ENCODE results near the gene SPSB4.

SPSB4 gene

DNA sequence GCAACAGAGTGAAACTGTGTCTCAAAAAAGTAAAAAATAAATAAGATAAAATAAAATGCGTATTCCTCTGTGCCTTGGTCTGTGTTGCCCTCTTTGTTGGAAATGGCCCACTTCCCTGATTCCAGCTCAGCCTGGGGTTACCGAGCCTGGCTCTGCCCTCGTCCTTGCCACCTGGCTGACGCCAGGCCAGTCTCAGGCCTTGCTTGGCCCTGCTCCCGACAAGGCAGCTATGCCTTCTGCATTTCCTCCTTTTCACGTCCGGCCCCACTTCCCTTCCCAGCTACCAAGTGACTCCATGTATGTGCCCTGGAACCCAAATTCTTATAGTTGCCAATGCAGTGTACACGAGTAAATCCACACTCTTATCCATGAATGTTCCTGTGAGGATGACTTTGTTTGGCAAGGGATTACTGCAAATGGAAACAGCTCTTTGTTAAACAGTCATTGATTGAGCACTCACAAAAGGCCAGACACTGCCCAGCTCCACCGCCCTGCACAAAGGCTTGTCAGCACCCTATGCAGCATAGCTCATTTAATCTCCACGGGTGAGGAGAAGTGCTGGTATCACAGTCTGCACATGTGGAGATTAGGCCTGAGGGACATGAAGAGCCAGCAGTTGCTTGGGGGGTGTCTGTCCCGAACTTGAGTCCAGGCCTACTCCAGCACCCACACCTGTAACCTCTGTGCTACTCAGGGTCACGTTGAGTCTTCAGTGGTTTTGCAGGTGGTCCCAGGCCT, 25.1 kb downstream of the SPSB4 start:
- peak; percentile 24 to 52 for DNase-seq

DNA sequence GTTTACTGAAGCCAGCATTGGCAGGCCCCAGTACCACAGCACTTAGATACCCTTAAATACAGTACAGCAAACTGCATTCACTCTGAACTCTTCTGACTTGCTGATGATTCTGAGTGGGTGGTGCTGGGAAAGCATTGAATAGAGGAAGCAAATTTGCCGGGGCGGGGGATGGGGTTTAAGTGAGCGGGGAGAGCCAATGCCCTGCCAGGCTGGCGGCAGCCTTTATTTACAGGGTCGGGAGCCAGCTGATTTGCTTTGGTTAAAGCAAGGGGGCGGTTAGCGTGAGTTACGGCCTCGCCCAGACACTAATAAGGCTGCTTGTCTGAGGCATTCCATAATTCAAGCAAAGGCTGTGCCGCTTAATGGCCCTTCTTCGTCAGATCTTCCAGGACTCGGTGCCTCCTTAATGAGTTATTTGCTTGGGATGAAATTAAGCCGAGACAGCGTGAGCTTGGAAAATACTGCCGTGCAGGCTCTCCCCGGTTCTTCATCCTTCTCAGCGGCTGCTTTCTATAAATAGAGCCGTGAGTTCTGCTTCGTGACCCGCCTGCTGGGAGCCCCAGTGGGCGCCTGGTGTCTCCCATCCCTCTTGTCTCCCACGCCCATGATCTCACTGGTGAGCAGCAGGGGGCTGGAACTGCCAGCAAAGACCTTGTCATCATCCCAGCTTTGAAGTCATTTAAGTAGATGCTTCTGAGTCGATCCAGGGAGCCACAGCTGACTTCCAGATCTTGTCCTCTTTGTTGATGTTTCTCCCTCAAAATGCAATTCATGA, 25.8 kb downstream of the SPSB4 start:
- DNase-seq = peak; percentile 85 to 90

DNA sequence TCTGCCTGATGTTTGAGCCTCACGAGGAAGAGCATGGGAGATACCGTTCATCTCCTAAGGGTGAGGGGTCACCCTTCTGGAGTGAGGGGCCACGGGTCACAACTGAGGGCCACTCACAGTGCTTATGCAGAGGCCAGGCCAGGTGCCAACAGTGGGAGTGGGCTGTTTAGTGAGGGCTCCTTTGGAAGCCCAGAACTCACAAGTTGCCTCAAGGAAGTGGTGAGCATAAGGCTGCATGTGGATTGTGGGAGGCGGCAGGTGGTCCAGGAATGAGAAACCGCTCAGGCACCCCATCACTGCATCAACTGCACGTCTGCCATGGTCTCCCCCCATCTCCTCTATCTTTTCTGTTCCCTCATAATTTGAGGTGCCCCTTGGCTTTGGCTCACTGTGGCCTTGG, 26.5 kb downstream of the SPSB4 start:
- no peak for DNase-seq

DNA sequence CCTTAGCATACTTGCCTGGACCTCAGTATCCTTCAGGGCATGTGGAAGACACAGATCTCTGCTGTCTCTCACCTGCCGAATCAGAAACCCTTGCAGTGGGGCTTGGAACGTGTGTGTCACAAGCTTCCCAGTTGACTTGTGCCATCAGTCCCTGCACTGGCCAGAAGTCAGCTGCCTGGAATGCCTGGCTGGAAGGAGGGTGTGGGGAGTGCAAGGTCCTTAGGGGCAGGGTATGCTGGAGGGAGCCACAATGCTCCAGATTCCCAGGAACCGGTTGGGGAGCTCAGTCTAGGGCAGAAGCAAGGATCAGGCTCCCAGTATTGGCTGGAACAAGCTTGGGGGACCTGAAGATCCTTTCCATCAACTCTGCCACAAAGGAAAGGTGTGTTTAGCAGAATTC, 27.1 kb downstream of the SPSB4 start:
- no peak for DNase-seq

DNA sequence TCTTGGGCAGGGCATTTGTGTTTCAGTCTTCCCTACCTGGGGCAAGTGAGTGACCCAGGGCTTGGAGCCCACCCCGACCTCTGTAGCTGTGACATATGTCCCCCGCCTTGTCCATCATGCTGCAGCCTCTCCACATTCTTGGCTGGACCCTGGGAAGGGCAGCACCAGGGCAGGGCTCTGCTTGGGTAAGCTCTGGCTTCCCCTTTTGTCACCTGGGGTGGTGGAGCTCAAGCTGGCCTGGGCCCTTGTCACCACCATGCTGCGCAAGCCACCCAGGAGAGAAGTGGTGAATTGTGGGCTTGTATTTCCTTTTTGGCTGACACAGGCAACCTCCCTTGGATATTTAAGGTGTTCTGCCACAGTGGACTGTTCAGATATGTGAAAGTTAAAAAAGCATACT, 29.3 kb downstream of the SPSB4 start:
- peak in 1 of 2 donors; percentile 65 for DNase-seq

DNA sequence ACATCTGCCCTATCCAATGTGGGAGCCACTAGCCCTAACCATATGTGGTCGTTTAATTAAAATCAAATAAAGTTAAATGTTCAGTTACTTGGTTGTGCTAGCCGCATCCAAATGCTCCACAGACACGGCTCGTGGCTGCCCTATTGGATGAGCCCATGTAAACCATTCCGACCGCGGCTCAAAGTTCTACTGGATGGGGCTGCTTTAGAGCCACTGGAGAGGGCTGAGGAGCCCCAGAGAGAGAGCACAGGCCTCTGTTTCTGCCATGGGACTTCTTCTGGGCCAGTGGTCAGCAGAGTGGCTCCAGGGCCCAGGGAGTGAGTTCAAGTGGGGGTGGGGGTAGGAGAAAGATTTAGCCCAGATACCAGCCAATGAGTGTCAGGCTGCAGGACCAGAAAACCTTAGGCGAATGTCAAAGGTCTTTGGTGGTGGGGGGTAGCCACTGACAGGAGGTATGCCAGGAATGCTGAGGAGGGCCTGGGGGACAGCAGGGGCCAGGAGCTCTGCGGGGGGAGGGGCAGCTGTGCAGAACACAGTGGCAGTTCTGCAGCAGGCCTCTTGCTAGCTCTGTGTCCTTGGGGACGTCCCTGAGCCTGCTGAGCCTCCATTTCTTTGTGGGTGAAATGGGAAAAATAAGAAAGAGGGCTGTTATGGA, 30.1 kb downstream of the SPSB4 start:
- DNase-seq = no peak

DNA sequence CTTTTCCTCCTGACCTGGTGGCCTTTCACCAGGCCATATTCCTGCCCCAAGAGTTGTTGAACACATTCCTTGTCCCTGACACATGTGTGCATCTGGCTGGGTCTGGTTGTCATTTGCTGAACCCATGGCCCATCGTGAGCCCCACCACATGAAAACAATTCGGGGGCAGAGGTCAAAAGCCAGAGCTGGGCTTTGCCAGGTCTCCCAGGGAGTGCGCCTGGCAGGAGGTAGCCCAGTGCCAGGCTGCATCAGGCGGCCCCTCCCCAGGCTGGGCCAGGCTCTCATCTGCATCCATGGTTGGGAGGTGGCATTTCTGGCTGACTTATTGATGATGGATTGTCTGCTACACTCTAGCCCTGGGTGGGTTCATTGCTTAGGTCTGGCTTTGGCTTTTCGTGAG, 30.9 kb downstream of the SPSB4 start:
- DNase-seq = no peak

DNA sequence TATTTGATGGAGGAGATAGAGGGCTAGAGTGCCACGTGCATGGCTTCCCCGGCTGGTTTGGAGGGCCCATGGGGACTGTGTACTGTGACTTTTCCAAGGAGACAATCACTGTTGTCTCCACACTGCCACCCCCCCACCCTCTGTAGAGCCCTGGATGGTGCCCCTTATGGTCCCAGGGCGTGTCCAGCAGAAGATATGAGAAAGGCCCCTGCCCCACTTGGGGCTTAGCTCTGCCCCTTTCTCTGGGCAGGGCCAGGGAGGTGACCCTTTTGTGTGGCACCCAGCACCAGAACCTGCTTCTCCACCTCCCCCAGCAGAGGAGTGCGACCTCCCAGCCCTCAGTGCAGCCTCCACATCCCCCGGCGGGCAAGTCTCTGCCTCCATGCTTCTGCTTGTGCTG, 32.1 kb downstream of the SPSB4 start:
- no peak for DNase-seq

DNA sequence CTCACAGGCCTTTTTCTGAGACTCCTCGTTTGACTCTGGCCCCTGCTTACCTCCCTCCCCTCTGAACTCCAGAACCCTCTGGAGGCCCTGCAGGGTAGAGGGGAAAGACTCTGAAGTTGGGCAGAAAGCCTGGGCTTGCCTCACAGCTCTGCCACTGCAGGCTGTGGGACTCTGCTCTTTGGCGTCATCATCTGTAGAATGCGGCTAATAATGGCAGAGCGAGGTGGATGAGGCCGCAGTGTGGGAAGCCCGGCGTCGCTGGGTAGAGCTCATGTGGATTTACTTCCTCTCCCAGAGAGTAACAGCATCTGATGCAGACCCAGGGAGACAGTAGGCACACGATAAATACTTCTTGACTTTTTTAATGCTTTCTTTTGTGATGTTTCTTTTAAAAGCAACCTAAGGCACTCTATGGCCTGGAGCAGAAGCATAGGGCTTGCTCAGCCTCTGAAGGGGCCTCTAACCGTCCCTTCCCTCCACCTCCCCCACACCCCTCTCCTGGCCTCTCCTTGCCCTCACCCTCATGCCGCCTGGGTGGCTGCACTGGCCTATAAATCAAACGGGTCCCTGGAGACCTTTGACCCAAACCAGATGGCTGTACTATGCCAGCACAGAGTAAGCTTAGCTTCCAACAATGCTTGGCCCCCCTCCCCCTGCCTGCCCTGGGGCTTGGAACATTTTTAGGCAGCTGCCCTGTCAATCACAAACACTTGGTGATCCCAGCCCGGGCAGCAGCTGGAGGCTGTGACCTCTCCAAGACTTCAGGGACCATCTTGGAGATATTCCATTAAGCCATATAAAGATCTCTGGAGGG, 32.9 kb downstream of the SPSB4 start:
- DNase-seq = no peak

DNA sequence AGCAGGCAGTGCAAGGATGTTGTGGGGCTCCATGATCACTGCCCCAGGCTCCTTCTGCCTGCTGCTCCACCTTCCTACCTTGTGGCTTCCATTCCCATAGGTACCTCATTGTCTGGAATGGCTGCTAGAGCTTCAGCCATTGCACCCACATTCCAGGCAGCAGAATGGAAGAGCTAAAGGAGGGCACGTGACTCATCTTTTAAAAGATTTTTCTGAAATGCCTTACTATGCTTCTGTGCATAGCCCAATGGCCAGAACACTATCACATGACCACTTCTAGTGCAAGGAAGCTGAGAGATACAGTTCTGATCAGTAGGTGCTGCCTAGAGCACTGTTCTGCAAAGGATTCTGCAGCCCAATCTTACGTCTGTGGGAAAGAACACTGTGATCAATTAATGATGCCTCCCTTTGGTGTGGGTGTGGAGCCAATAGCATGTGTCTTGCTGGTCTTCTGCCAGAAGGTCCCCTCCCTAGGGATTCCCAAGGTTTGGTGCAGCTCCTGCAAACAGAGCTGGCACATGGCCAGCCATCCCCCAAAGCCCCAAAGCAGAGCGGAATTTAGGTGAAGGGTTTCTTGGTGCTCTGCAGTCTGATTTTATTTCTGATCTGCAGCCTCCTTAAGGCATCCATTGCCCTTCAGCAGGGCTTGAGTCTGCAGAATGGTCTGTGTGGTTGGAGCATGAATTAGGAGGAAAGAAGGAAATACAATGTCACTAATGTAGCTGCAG, 34.4 kb downstream of the SPSB4 start:
- no peak for DNase-seq

DNA sequence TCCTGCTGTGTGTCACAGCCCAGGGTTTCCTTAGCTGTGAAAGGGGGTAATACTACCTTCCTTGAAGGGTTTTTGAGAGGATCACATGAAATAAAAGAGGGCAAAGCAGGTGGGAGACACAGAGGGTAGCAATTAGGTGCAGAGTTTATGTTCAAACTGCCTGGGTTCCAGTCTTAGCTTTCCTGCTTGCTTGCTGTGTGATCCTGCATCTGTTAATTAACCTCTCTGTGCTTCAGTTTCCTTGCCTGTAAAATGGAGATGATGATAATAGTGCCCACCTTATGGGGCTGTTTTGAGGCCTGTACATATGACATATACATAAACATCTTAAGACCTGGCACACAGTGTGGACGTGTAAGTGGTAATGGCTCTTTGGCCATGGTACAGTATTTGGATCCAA, 35.0 kb downstream of the SPSB4 start:
- DNase-seq = no peak

DNA sequence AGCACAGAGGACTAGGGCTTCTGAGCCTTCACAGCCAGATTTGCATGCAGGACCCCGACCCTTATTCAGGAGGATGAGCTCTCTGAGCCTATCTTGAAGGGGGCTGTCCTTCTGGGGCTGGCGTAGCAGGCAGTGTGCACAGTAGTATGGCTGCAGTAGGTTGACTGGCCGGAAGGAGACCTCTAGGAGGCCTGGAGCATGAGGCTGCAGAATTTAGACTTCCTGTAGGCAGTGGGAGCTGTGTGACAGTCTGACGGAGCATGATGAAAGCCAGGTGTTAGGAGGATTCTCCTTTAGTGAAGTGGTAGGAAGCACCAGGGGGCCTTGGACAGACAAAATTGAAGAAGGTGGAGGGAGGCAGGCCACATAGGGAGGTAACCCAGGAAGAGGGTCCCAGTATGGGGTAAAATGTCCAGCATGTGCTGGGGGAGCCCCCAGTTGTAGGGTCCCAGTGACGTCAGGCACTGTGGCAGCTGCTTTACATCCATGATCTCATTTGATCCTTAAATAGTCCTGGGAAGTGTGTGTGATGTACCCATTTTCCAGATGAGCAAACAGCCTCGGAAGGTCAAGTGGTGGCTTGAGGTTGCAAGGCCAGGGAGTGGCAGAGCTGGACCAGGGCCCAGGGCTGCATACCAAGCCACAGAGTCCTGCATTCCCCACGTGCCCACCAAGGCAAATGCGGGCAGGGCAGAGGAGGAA, 36.1 kb downstream of the SPSB4 start:
- no peak for DNase-seq

DNA sequence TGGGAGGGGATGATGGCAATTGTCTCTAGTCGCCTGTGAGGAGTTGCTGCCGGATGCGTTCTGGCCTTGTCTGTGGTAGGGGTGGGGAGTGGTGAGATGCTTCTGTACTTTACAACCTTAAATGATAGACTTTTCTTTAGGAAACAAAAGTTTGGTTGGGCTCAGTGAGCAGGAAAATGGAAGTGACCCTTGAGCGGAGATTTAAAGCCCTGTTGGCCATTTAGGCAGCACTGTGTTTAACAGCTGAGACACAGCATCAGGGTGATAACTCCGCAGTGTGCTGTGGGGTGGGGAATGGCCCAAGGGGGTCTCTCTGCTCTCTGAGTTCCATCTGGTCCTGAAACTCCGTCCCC, 36.6 kb downstream of the SPSB4 start:
- DNase-seq = no peak

DNA sequence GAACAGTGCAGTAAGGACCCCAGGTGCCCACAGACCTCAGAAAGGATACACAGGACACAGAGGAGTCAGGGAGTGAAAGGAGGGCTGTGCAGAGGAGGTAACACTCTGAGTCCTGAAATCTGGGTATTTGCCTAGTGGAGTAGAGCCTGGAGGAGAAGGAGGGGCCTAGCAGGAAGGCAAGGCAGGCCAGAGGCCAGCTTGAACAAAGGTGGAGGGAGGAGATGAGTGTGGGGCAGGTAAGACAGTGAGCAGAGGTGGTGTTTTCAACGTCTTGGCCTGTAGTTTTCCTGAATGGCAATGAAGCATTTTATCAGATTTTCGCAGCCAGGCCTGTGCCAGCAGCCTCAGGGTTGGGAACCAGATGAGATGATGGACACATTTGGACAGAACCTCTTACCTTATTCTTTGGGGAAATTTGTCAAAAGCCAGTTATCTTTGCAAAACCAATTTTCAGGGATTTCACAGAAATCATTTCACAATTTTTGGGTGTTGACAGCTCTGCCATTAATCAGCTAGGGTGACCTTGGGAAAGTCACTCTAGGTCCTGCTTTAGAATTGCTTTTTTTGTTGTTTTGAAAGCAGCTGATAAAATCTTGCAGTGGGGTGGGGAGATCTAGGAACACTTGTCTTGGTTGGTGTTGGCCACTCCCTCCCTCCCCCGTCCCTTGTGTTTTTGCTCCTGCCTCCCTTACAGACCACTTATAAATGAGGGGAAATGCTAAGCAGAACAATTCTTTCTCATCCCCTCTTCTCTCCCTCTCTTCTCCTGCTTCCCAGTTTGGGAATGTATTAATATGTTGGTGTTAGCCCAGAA, 38.4 kb downstream of the SPSB4 start:
- no peak for DNase-seq

DNA sequence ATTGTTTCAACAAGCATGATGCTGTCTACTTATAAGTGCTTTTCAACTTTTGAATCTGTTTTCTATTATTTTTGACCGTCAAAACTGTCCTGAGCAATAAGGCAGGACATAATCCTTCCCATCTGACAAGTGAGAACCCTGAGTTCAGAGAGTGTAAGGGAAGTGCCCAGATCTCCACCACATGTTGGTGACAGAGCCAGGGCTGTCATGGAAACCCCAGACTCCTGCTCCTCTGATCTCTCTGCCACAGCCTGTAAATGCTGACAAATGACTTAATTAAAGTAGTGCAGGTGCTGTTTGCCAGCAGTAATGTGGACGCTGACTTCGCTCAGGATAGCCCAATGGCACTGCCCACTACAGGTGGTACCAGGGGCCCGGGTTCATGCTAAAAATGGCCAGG, 40.3 kb downstream of the SPSB4 start:
- DNase-seq = no peak

DNA sequence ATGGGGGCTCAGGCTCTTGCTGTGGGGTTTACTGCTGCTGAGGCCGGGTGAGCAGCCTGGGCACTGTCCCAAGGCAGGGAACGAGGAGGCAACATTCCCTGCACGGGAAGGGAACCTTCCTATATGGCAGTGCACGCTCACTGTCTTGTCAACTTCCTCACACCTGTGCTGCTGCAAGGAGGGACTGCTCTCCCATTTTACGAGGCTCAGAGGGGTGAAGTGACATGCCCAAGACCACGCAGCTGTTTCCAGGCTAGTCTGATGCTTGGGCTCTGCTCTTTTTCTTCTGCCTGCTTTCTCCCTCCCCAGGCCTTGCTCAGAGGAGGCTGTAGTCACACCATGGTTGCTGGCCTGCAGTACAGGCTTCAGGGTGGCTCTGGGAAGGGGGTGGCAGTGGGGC, 41.5 kb downstream of the SPSB4 start:
- no peak for DNase-seq

DNA sequence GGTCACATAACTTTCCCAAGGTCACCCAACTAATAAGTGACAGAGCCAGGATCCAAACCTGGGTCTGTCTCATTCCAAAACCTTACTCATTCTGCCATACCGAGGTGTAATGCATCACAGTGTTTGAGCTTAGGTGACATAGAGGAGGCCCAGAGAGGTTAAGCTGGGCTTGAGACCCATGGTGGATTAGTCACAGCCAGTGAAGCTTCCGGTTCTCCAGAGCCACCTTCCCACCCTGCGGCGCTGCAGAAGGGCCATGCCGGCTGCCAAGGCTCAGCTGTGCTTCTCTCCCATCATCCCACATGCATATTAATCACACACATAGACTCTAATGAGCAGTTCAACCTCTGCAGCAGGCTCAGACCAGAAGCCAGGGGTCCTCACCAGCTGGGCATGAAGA, 42.2 kb downstream of the SPSB4 start:
- DNase-seq = no peak

DNA sequence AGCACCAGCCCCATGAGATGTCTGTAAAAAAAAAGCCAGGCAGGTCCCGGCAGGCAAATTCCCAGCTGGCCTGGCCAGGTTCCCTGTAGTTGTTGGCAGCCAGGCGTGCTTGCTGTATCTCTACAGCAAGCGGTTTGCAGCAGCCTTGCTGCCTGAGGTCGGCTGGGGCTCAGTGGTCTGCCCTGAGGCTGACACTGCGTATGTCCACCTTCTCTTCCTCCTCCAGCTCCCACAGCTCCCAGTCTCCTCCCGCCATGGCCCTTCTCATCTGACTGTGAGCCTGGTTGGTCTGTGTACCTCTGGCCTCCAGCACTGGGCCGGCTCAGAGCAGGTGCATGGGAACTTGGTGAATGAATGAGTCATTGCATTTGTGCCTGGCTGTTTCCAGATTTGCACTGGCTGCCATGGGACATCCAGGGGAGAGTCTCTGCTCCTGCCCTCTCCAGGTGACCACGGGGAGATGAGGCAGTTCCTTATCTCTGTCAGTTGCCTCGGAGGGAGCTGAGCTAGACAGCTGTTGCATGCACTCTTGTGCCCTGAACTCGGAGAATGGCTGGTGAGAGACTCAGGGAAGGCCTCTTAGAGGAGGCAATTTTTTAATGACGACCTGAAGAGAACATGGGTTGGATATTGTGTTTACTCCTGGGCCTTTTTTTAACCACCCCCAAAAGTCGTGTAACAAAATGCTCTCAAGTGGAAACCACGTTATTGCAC, 43.0 kb downstream of the SPSB4 start:
- DNase-seq = no peak

DNA sequence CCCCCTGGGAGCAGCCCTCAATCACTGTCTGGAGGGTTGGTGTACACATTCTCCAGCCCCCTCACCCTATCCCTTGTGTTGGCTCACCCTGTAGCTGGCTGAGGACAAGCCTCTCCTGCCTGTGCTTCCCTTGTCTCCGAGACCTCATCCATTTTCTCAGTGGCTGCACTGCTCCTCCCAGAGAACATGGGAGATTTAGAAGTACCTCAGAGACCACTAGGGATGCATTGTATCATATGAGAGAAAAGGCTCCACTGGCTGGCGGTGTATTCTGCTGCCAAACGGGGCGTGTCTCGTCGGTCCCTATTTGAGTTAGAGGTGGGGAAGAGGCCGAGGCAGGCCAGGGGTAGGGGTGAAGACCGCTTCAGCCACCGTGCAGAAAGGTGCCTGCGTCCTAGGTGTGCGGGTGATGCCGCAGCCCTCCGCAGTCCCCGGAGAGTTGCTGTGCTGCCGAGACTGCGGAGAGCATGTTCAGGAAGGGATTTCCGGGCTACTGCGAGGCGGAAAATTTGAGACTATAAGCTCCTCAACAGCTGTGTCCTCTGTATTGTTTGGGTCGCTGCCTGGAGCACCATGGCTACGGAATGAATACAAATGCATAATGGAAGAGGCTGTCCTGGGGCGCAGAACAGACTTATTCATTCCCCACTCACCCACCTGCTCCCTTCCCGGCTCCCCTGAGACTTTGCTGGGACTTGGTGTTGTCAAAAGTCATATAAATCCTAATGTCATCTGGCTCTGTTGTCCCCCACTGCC, 43.8 kb downstream of the SPSB4 start:
- DNase-seq = no peak
